ENCODE measurements around the gene TAB2. TPM values are rescaled to one million over a fixed set of nuclear protein-coding genes. Genes with fewer than 3 reads are reported as not detected.

The TAB2 gene
- polyA plus RNA-seq, 3 donors, result 3.1 to 32.0 (median 6.0) TPM

GRCh38 chr6:149419696-149420404 lies 102.3 kb downstream of the TAB2 start:
- no peaks in the 10 kb centered on the region for H4K20me1 ChIP-seq (ENCODE audit: insufficient read depth, low read length)
- Mint-ChIP-seq H3K27me3 (ENCODE audit: low read depth in 3 of 3) (peaks cover 0 to 1% (median 0%) of the 10 kb centered on the region in 3 donors), H3K27ac (no peak overlapping the region), H3K4me1 (peaks cover 18% of the 10 kb centered on the region), H3K4me3 (no peak overlapping the region), H3K36me3 (peaks cover 0 to 2% of the 10 kb centered on the region in 2 donors), H3K9me3 (peaks cover 0 to 2% (median 0%) of the 10 kb centered on the region in 7 donors)
- DNase-seq, result peak in 1 of 3 donors; percentile 12
- no peak for TF ChIP-seq CTCF (IDR thresholded peaks at IDR 0.05)
- peaks cover 0 to 10% of the 10 kb centered on the region in 2 donors for H3K4me1 ChIP-seq (ENCODE audit: control insufficient read depth in 1 of 2, insufficient read depth in 2 of 2, low read length in 2 of 2)
- no peaks in the 10 kb centered on the region for H3K79me2 ChIP-seq (ENCODE audit: insufficient read depth, low read length)
- H3K27me3 ChIP-seq (ENCODE audit: control insufficient read depth in 2 of 2, insufficient read depth in 2 of 2, low read length in 2 of 2), result no peaks in the 10 kb centered on the region
- H3K4me3 ChIP-seq (replicated peaks in 1 of 3; ENCODE audit: low read depth in 2 of 3, low read length in 3 of 3), result no peak overlapping the region
- H3K9ac ChIP-seq (ENCODE audit: insufficient read depth, low read length, poor library complexity, severe bottlenecking), result no peak overlapping the region
- H3K36me3 ChIP-seq (replicated peaks in 1 of 2; ENCODE audit: control insufficient read depth in 1 of 2, insufficient read depth in 2 of 2, low read length in 2 of 2), result no peaks in the 10 kb centered on the region
- no peak overlapping the region for H3K4me2 ChIP-seq (replicated peaks; ENCODE audit: extremely low read depth, low read length, poor library complexity, severe bottlenecking)
- no peak overlapping the region for H2AFZ ChIP-seq (ENCODE audit: insufficient read depth, low read depth, low read length, poor library complexity, severe bottlenecking)
- intact Hi-C loops (cut with micrococcal nuclease), result loop anchor here in 1 of 2 donors (10.0 kb wide), 1 partner anchor 235 kb away; no protein-coding TSS in a partner anchor
- no peaks in the 10 kb centered on the region for H3K9me3 ChIP-seq (replicated peaks in 1 of 2; ENCODE audit: control insufficient read depth in 1 of 2, insufficient read depth in 1 of 2, low read length in 2 of 2)
- no peak overlapping the region for H3K27ac ChIP-seq (ENCODE audit: low read depth in 1 of 2, low read length in 2 of 2)
- 93% methylated on average over 9 of the region's 13 CpGs for WGBS (ENCODE audit: insufficient coverage)

- Histone ChIP-seq H3K4me3 (replicated peaks in 1 of 3; ENCODE audit: low read depth in 2 of 3, low read length in 3 of 3) (no peak overlapping the region), H3K9ac (ENCODE audit: insufficient read depth, low read length, poor library complexity, severe bottlenecking) (no peak overlapping the region), H3K36me3 (replicated peaks in 1 of 2; ENCODE audit: control insufficient read depth in 1 of 2, insufficient read depth in 2 of 2, low read length in 2 of 2) (no peaks in the 10 kb centered on the region), H3K4me1 (ENCODE audit: control insufficient read depth in 1 of 2, insufficient read depth in 2 of 2, low read length in 2 of 2) (peaks cover 0 to 10% of the 10 kb centered on the region in 2 donors), H2AFZ (ENCODE audit: insufficient read depth, low read depth, low read length, poor library complexity, severe bottlenecking) (no peak overlapping the region), H3K79me2 (ENCODE audit: insufficient read depth, low read length) (no peaks in the 10 kb centered on the region), H3K9me3 (replicated peaks in 1 of 2; ENCODE audit: control insufficient read depth in 1 of 2, insufficient read depth in 1 of 2, low read length in 2 of 2) (no peaks in the 10 kb centered on the region), H3K27ac (ENCODE audit: low read depth in 1 of 2, low read length in 2 of 2) (no peak overlapping the region), H3K27me3 (ENCODE audit: control insufficient read depth in 2 of 2, insufficient read depth in 2 of 2, low read length in 2 of 2) (no peaks in the 10 kb centered on the region), H4K20me1 (ENCODE audit: insufficient read depth, low read length) (no peaks in the 10 kb centered on the region), H3K4me2 (replicated peaks; ENCODE audit: extremely low read depth, low read length, poor library complexity, severe bottlenecking) (no peak overlapping the region)
- Mint-ChIP-seq H3K27me3 (ENCODE audit: low read depth in 3 of 3) (peaks cover 0 to 3% (median 0%) of the 10 kb centered on the region in 3 donors), H3K36me3 (no peaks in the 10 kb centered on the region), H3K9me3 (no peaks in the 10 kb centered on the region), H3K4me3 (no peak overlapping the region), H3K27ac (no peak overlapping the region), H3K4me1 (peaks cover 18% of the 10 kb centered on the region)
- DNase-seq, result no peak
- no CpG with 5 or more reads among the region's 5 CpGs for WGBS (ENCODE audit: insufficient coverage)
- intact Hi-C loops (cut with micrococcal nuclease), result loop anchor here in 1 of 2 donors (10.0 kb wide), 1 partner anchor 236 kb away; no protein-coding TSS in a partner anchor
- TF ChIP-seq CTCF (IDR thresholded peaks at IDR 0.05), result no peak
These were observed 103.6 kb downstream of the TAB2 start for GRCh38 chr6:149421132-149421531.
